ENCODE results near the gene KLC3.
"Not testable (repeated sequence)": the region's sequence is repeated elsewhere in the genome, so short reads cannot be mapped to it uniquely, and the experiment has no call there.

The KLC3 gene

DNA sequence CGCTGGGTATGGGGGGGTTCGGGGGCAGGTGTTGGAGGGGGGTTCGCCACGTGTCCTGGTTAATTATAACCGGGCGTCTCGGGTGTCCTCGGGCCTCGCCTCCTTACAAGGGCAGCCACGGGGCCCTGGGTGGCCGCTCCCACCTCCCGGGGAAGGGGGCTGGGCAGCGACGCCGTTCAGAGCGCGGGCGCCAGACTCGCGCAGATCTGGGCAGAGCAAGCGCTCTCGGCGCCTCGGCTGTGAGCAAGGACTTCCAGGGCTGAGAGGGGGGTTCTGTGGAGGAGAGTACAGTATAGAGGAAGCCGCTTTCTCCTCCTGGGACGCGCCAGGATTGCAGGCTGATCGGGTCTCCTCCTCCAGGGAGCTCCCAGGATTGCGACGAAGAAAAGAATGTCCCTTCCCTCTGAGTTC, 16.9 kb upstream of the KLC3 start:
- no peak for DNase-seq (ENCODE audit: extremely low spot score)
- CTCF ChIA-PET = interaction anchor here (1.8 kb wide), 1 partner anchor 15 kb away, joined by 6 read pairs; no protein-coding TSS in a partner anchor
- TF ChIP-seq, protein P1, sequence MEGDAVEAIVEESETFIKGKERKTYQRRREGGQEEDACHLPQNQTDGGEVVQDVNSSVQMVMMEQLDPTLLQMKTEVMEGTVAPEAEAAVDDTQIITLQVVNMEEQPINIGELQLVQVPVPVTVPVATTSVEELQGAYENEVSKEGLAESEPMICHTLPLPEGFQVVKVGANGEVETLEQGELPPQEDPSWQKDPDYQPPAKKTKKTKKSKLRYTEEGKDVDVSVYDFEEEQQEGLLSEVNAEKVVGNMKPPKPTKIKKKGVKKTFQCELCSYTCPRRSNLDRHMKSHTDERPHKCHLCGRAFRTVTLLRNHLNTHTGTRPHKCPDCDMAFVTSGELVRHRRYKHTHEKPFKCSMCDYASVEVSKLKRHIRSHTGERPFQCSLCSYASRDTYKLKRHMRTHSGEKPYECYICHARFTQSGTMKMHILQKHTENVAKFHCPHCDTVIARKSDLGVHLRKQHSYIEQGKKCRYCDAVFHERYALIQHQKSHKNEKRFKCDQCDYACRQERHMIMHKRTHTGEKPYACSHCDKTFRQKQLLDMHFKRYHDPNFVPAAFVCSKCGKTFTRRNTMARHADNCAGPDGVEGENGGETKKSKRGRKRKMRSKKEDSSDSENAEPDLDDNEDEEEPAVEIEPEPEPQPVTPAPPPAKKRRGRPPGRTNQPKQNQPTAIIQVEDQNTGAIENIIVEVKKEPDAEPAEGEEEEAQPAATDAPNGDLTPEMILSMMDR (IDR thresholded peaks at IDR 0.05; ENCODE audit: control extremely low read depth, extremely low read depth, low read depth, missing control alignments) = no peak
- POLR2A ChIA-PET = no interaction called here

DNA sequence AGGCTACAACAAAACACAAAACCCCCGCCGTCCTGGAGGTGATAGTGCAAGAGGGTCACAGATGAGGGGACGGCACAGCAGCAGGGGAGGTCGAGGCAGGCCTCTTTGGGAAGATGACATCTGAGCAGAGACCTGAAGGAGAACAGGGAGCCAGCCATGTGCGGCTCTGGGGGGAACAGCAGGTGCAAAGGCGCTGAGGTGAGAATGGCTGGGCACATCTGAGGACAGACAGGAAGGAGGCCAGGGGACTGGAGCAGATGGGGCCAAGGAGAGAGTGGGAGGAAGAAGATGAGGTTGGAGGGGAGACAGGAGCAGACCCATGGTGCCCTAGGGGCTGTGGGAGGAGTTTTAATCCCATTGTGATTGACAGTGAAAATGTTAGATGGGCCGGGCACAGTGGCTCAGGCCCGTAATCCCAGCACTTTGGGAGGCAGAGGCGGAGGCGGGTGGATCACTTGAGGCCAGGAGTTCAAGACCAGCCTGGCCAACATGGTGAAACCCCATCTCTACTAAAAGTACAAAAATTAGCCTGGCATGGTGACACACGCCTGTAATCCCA, 16.1 kb upstream of the KLC3 start:
- no peak for DNase-seq (ENCODE audit: extremely low spot score)
- ChIA-PET CTCF (interaction anchor here (1.8 kb wide), 1 partner anchor 15 kb away, joined by 6 read pairs; no protein-coding TSS in a partner anchor), POLR2A (no interaction called here)
- TF ChIP-seq, protein P1 (IDR thresholded peaks at IDR 0.05; ENCODE audit: control extremely low read depth, extremely low read depth, low read depth, missing control alignments) = no peak

DNA sequence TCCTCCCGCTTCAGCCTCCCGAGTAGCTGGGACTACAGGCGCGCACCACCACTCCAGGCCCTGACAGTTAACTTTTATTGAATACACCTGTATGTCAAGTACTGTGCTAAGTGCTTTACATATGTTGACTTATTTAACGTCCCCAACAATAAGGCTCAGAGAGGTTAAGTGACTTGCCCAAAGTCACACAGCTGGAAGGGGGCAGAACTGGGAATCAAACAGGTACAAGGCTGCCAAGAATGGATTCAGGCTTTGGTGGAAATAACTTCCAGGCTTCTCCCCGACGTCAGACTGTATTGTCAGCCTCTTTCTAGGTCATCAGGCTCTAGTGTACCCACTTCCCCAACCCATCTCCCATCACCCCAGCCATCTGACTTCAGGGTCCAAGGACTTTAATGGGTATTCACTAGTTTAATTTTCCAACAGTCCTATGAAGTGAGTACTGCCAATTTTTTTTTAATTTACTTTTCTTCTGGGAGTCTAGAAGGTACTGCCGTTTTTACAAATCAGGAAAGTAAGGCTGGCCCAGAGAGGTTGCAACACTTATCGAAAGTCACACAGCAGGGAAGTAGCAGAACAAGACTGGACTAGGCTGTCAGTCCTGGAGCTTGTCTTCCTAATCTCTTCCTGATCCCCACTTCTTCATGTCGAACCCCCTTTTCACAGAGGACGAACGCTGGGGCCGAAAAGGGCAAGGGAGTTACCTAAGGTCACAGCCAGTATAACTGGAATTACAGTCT, 13.0 kb upstream of the KLC3 start:
- no peak for DNase-seq (ENCODE audit: extremely low spot score)
- ChIA-PET POLR2A (no interaction called here), CTCF (interaction anchor here (1.3 to 1.9 kb wide), 3 partner anchors 11 to 37 kb away, joined by 3 to 10 read pairs (median 3); no protein-coding TSS in a partner anchor)
- TF ChIP-seq, protein P1 (IDR thresholded peaks at IDR 0.05; ENCODE audit: control extremely low read depth, extremely low read depth, low read depth, missing control alignments) = no peak

DNA sequence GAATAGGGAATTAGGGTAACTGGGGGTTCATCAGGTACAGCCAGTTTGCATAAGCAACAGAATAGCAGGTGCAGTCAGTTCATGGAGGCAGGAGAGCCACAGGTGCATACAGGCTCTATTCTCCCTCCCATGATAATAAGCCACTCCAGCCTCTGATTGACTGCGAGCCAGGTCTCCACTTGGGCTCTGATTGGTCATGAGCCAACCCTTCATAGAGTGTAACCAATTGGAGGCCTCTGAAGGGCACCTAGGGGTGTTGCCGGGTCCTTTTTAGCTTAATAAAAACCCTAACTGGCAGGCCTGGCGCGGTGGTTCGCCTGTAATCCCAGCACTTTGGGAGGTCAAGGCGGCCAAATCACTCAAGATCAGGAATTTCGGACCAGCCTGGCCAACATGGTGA, 9.1 kb upstream of the KLC3 start:
- TF ChIP-seq, protein P1 (IDR thresholded peaks at IDR 0.05; ENCODE audit: control extremely low read depth, extremely low read depth, low read depth, missing control alignments) = no peak
- no peak for DNase-seq (ENCODE audit: extremely low spot score)
- POLR2A ChIA-PET = no interaction called here
- CTCF ChIA-PET = no interaction called here

DNA sequence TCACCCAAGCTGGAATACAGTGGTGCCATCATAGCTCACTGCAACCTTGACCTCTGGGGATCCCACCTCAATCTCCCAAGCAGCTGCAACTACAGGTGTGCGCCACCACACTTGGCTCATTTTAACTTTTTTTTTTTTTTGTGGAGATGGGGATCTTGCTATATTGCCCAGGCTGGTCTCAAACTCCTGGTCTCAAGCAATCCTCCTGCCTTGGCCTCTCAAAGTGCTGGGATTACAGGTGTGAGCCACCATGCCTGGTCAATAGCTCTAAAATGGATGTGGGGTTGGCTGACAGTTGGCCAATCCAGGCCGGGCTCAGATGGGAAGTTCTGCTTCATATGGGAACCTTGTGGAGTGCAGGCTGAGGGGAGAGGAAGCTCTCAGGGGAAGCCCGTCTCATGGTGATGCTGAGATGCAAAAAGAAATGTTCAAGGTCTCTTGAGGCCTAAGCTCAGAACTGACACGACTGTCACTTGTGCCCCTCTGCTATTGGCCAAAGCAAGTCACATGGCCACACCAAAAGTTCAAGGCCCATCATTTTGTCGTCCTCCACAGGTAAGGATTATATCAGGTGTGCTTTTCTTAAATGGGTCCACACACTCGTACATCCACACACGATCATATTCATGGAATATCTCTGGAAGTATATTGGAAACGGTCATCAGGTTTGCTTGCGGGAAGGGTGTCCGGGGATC, 6.8 kb upstream of the KLC3 start:
- TF ChIP-seq, protein P1 (IDR thresholded peaks at IDR 0.05; ENCODE audit: control extremely low read depth, extremely low read depth, low read depth, missing control alignments) = no peak
- CTCF ChIA-PET = interaction anchor here (1.2 to 1.7 kb wide), 2 partner anchors 17 to 35 kb away, joined by 3 read pairs; no protein-coding TSS in a partner anchor
- DNase-seq (ENCODE audit: extremely low spot score) = no peak
- POLR2A ChIA-PET = no interaction called here

DNA sequence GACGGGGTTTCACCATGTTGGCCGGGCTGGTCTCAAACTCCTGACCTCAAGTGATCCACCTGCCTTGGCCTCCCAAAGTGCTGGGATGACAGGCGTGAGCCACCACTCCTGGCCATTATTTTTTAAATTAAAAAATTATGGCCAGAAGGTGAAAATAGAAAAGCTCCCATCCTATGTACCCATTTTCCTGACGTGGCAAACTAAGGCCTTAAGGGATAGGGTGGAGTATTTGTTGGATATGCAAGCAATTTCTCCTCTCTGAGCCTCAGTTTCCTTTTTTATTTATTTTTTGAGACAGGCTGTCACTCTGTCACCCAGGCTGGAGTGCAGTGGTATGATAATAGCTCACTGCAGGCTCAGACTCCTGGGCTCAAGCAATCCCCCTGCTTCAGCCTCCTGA, 5.7 kb upstream of the KLC3 start:
- DNase-seq (ENCODE audit: extremely low spot score); POLR2A ChIA-PET: not testable (repeated sequence)
- CTCF ChIA-PET = interaction anchor here (1.7 kb wide), 1 partner anchor 15 kb away, joined by 3 read pairs; no protein-coding TSS in a partner anchor
